HepG2 (cell line): Measurements from ENCODE around the gene ZNF148. TPM values are rescaled to one million over a fixed set of nuclear protein-coding genes. Genes with fewer than 3 reads are reported as not detected.

ENCODE experiments used
- ATAC-seq: fragments of 200-7000 bp; cut with Tn5 transposase; 3 replicates; pipeline ENCODE4 v1.9.1; 2020; ENCODE audit warnings: mild to moderate bottlenecking, moderate library complexity
- BruUV-seq: library from RNA; stranded (reverse); fragments of 400-500 nt; replicated peaks from 2 replicates; lab custom pipeline; 2021; lab: Mats Ljungman, UMichigan
- CTCF ChIA-PET: fragments of 300-600 bp; formaldehyde crosslinking; extraction: SDS; loops from one replicate; lab custom pipeline; 2021; ENCODE audit warnings: low total read pairs, inconsistent platforms, low intra/inter-chr PET ratio; lab: Yijun Ruan, JAX
- POLR2A ChIA-PET: fragments of 350-600 bp; sonication (Branson Sonifier 250); formaldehyde crosslinking; loops from one replicate; lab custom pipeline; 2020; ENCODE audit warnings: antibody characterized with exemption, inconsistent platforms; lab: Yijun Ruan, JAX
- DNase-seq: peaks from one replicate; pipeline ENCODE4 v3.0.0-alpha.2; 2015; ENCODE audit warnings: low spot score
- FAIRE-seq: peaks from 3 replicates; lab custom pipeline; 2011; peaks lifted over from hg19 to GRCh38; lab: Jason Lieb, UNC
- H2AFZ ChIP-seq: one replicate; pipeline ENCODE4 v1.6.1; 2011; ENCODE audit warnings: low read length, inconsistent platforms
- H3K27ac ChIP-seq: fragments of 300-600 bp; 3 replicates; pipeline ENCODE4 v1.8.0; 2011; ENCODE audit warnings: mixed run types, mild to moderate bottlenecking, mixed read lengths, low read length, inconsistent platforms; ENCODE audit not compliant: insufficient read depth; ENCODE audit errors: extremely low read length
- H3K27me3 ChIP-seq, 2 experiments: fragments of 200-600 bp in 1 of 2; 2 replicates in 1 of 2; 3 replicates in 1 of 2; pipeline versions ENCODE4 v1.6.0 to v1.8.0; 2011; ENCODE audit warnings: low read length in 2 of 2, mild to moderate bottlenecking in 2 of 2, moderate library complexity in 2 of 2, inconsistent platforms in 1 of 2; ENCODE audit not compliant: insufficient read depth in 2 of 2, control insufficient read depth in 1 of 2
- H3K36me3 ChIP-seq, 2 experiments: fragments of 200-600 bp in 1 of 2; replicated peaks in 1 of 2; 2 replicates in 1 of 2; 3 replicates in 1 of 2; pipeline versions ENCODE4 v1.5.1 to v1.8.0; 2011; ENCODE audit warnings: low read length in 2 of 2, inconsistent platforms in 1 of 2; ENCODE audit not compliant: insufficient read depth in 2 of 2, control insufficient read depth in 1 of 2
- H3K4me1 ChIP-seq: 2 replicates; pipeline ENCODE4 v1.5.1; 2012; ENCODE audit warnings: low read length, inconsistent platforms; ENCODE audit not compliant: insufficient read depth
- H3K4me2 ChIP-seq: 2 replicates; pipeline ENCODE4 v1.6.0; 2011; ENCODE audit warnings: low read depth, low read length, inconsistent platforms
- H3K4me3 ChIP-seq, 3 experiments: fragments of 200-600 bp in 1 of 3; sonication (generic), shearing (Covaris generic) in 1 of 3; replicated peaks in 1 of 3; 2 replicates each; pipeline ENCODE4 v1.5.1; 2011 to 2016; ENCODE audit warnings: low read length in 3 of 3, inconsistent platforms in 2 of 3, low read depth in 2 of 3, mild to moderate bottlenecking in 2 of 3, control low read depth in 1 of 3, mixed read lengths in 1 of 3; ENCODE audit not compliant: insufficient read depth in 1 of 3
- H3K79me2 ChIP-seq: one replicate; pipeline ENCODE4 v1.6.1; 2011; ENCODE audit warnings: low read length, inconsistent platforms; ENCODE audit not compliant: insufficient read depth
- H3K9ac ChIP-seq: 2 replicates; pipeline ENCODE4 v1.6.0; 2011; ENCODE audit warnings: mild to moderate bottlenecking, low read depth, low read length, inconsistent platforms; ENCODE audit not compliant: insufficient read depth
- H3K9me3 ChIP-seq: 2 replicates; pipeline ENCODE4 v1.5.1; 2012; ENCODE audit warnings: mild to moderate bottlenecking, low read length
- H4K20me1 ChIP-seq: 2 replicates; pipeline ENCODE4 v1.6.0; 2011; ENCODE audit warnings: inconsistent platforms, mild to moderate bottlenecking, low read length, moderate library complexity; ENCODE audit not compliant: insufficient read depth
- ATF7 ChIP-seq, 2 experiments: fragments of 450-650 bp in 1 of 2; sonication (generic) in 1 of 2; formaldehyde crosslinking in 1 of 2; IDR thresholded peaks; 2 replicates each; pipeline versions ENCODE4 v1.4.0 to v1.6.1; 2016 to 2020; ENCODE audit warnings: antibody characterized with exemption in 1 of 2, mild to moderate bottlenecking in 1 of 2, missing genetic modification reagents in 1 of 2
- CREB1 ChIP-seq, 2 experiments: fragments of 450-650 bp in 1 of 2; IDR thresholded peaks; 2 replicates each; pipeline ENCODE4 v1.6.1; 2016 to 2017; ENCODE audit warnings: control low read depth in 1 of 2, mild to moderate bottlenecking in 1 of 2, missing compliant biosample characterization in 1 of 2, missing genetic modification characterization in 1 of 2
- FOXJ3 ChIP-seq: sonication (generic); formaldehyde crosslinking; IDR thresholded peaks from 2 replicates; pipeline ENCODE4 v1.4.0; 2020; ENCODE audit warnings: missing genetic modification reagents, mild to moderate bottlenecking, borderline replicate concordance
- MEIS2 ChIP-seq: sonication (generic); formaldehyde crosslinking; IDR thresholded peaks from 2 replicates; pipeline ENCODE4 v1.9.0; 2021; ENCODE audit warnings: mild to moderate bottlenecking, missing genetic modification reagents
- NR2C2 ChIP-seq: sonication (generic); formaldehyde crosslinking; IDR thresholded peaks from 2 replicates; pipeline ENCODE4 v1.4.0; 2020; ENCODE audit warnings: missing genetic modification reagents, mild to moderate bottlenecking, moderate library complexity, borderline replicate concordance
- ZMAT3 ChIP-seq: sonication (generic); formaldehyde crosslinking; conservative IDR thresholded peaks from 2 replicates; pipeline ENCODE4 v1.7.0; 2021; ENCODE audit warnings: missing genetic modification reagents
- ZMYM4 ChIP-seq: sonication (generic); formaldehyde crosslinking; IDR thresholded peaks from 2 replicates; pipeline ENCODE4 v1.8.1; 2023; ENCODE audit warnings: mild to moderate bottlenecking, missing genetic modification reagents
- ZNF12 ChIP-seq: sonication (generic); formaldehyde crosslinking; IDR thresholded peaks from 2 replicates; pipeline ENCODE4 v1.5.0; 2020; ENCODE audit warnings: missing genetic modification reagents
- ZNF766 ChIP-seq: sonication (generic); formaldehyde crosslinking; IDR thresholded peaks from 2 replicates; pipeline ENCODE4 v1.5.0; 2020; ENCODE audit warnings: missing genetic modification reagents, borderline replicate concordance
- WGBS: methylation state at CpG from one replicate; pipeline ENCODE4 v1.1.6; 2017; ENCODE audit warnings: low lambda C conversion rate; 5-methylcytosine and 5-hydroxymethylcytosine counted together
- in situ Hi-C: cut with HindIII; loops from 2 replicates; pipeline ENCODE4 v1.10.0; 2017; ENCODE audit warnings: low pct_unique_long_range_greater_than_20kb; ENCODE audit not compliant: extremely low pct_ligation_motif_present
- intact Hi-C: fragments of 100-400 bp; cut with micrococcal nuclease; formaldehyde crosslinking; loops from one replicate; pipeline ENCODE4 v1.10.0; 2022; ENCODE audit not compliant: unreplicated experiment
- polyA plus RNA-seq, 8 experiments: library from polyadenylated mRNA; depleted of rRNA in 3 of 8; stranded (reverse) in 7 of 8; unstranded in 1 of 8; fragments of >200 nt; fragmentation: Illumina TruSeq in 4 of 8; extraction: Trizol in 4 of 8; gene quantifications; 2 replicates each; pipeline versions ENCODE4 v1.2.1 to v1.2.3, GENCODE V29; 2011 to 2016; ENCODE audit warnings: low read depth in 4 of 8, missing spikeins in 1 of 8, mixed read lengths in 1 of 8; ENCODE audit not compliant: insufficient read depth in 1 of 8
- total RNA-seq, 5 experiments: library from RNA; depleted of rRNA; stranded (reverse); fragments of >200 nt; fragmentation: Illumina TruSeq; extraction: Trizol; gene quantifications; 2 replicates each; pipeline ENCODE4 v1.2.3, GENCODE V29; 2016; ENCODE audit warnings: low read depth in 1 of 5

ZNF148 gene
- total and polyA plus RNA-seq, 2 of the 13 experiments (the other 11 are each of a cell fraction or from before 2014, with no cell fraction given), result 10.6 to 36.1 TPM

DNA sequence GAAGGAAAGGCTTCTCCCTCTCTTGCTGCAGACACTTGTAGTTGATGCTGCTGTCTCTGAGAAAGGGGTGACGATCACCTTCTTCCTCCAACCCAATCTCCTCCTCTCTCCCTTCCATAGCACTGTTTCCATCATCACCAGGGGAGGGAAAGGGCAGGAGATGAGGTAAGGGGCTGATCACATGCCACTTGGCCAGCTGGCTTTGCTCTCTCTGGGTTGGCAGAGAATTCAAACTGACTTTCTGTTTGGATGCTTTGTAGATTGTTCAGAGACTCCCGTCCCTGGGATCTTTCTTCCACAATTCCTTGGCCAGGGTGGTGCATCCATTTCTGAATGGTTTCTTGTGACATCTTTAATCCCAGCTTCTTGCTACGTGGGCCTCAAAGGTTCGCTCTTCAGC lies 43.2 kb upstream of the ZNF148 start:
- Histone ChIP-seq H3K4me2 (no peak overlapping the region), H3K4me3 (no peak overlapping the region), H4K20me1 (no peaks in the 10 kb centered on the region), H3K27ac (no peak overlapping the region), H2AFZ (no peak overlapping the region), H3K9ac (no peak overlapping the region), H3K9me3 (peaks cover 6% of the 10 kb centered on the region; the same call in 1 of the 2 replicates), H3K36me3 (no peaks in the 10 kb centered on the region), H3K27me3 (no peaks in the 10 kb centered on the region; a peak in 1 of 5 replicates), H3K4me1 (no peaks in the 10 kb centered on the region), H3K79me2 (no peaks in the 10 kb centered on the region)
- 36% methylated on average over 4 of the region's 4 CpGs for WGBS
- DNase-seq (no peak), ATAC-seq (no peak), FAIRE-seq (no peak)
- TF ChIP-seq NR2C2 (CRISPR knock-in tag), result no peak
- TF ChIP-seq FOXJ3, result no peak
- no peak for TF ChIP-seq ZMAT3 (CRISPR knock-in tag)
- no peak for TF ChIP-seq MEIS2 (CRISPR knock-in tag)
- intact Hi-C loops, result no loop called here
- CTCF ChIA-PET, result no interaction called here
- BruUV-seq, result no TSS peak
- POLR2A ChIA-PET, result no interaction called here
- in situ Hi-C loops, result no loop called here

DNA sequence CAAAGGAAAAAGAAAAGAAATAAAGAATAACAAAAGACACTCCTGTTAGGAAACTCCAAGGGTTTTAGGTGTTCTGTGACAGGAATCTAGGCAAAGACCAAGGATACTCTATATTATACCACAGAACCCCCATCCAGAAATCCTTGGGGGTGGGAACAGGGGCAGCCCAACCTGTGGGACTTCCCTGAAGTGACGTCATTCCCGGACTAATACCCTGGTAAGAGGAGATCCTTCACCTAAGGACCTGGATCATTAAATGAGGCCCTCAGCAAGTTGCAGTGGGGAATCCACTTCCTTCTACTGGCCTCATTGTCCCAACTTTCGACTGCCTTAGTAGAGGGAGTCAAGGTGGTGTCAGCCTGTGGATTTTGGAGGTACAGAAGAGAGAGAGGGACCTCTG lies 41.1 kb upstream of the ZNF148 start:
- BruUV-seq, result no TSS peak
- no peak overlapping the region for H3K27ac ChIP-seq
- no peak overlapping the region for H3K4me2 ChIP-seq
- intact Hi-C loops, result no loop called here
- ChIA-PET POLR2A (no interaction called here), CTCF (no interaction called here)
- DNase-seq (no peak), FAIRE-seq (no peak), ATAC-seq (no peak)
- no peak overlapping the region for H3K4me3 ChIP-seq
- no peak overlapping the region for H2AFZ ChIP-seq
- in situ Hi-C loops, result no loop called here
- no peaks in the 10 kb centered on the region for H3K79me2 ChIP-seq
- no peaks in the 10 kb centered on the region; a peak in 1 of 5 replicates for H3K27me3 ChIP-seq
- TF ChIP-seq ZNF766 (no peak), ATF7 (IDR thresholded peaks at IDR 0.05) (peak; percentile 94), ATF7 (CRISPR knock-in tag; IDR thresholded peaks at IDR 0.05) (no peak), ZMYM4 (CRISPR knock-in tag) (no peak), CREB1 (IDR thresholded peaks at IDR 0.05) (peak; percentile 88), CREB1 (CRISPR knock-in tag; IDR thresholded peaks at IDR 0.05) (no peak), ZNF12 (CRISPR knock-in tag) (no peak)
- no peak overlapping the region for H3K9ac ChIP-seq
- no peaks in the 10 kb centered on the region for H3K36me3 ChIP-seq
- H3K9me3 ChIP-seq, result peaks cover 6% of the 10 kb centered on the region; the same call in 1 of the 2 replicates
- no peaks in the 10 kb centered on the region for H4K20me1 ChIP-seq
- 30% methylated on average over 2 of the region's 3 CpGs for WGBS
- no peaks in the 10 kb centered on the region for H3K4me1 ChIP-seq
